RWPE1 (cell line): ENCODE results near the gene CARD9.
"Not testable (repeated sequence)": the region's sequence is repeated elsewhere in the genome, so short reads cannot be mapped to it uniquely, and the experiment has no call there.

Experiments
- CTCF ChIA-PET: fragments of 350-600 bp; sonication (Branson Sonifier 250); formaldehyde crosslinking; extraction: SDS; loops from one replicate; lab custom pipeline; 2021; lab: Yijun Ruan, JAX
- POLR2A ChIA-PET: fragments of 400-600 bp; formaldehyde crosslinking; extraction: SDS; loops from one replicate; lab custom pipeline; 2020; ENCODE audit warnings: antibody characterized with exemption; ENCODE audit not compliant: low non-redundant PET; lab: Yijun Ruan, JAX
- DNase-seq: peaks from one replicate; pipeline ENCODE4 v3.0.0; 2012; ENCODE audit warnings: low spot score
- H3K27ac ChIP-seq: fragments of 450-650 bp; 2 replicates; pipeline ENCODE4 v1.5.1; 2017
- TF ChIP-seq, protein P1 (sequence below): fragments of 450-650 bp; conservative IDR thresholded peaks from 2 replicates; pipeline ENCODE4 v1.5.1; 2017; ENCODE audit warnings: low read depth, mild to moderate bottlenecking

CARD9 gene

DNA sequence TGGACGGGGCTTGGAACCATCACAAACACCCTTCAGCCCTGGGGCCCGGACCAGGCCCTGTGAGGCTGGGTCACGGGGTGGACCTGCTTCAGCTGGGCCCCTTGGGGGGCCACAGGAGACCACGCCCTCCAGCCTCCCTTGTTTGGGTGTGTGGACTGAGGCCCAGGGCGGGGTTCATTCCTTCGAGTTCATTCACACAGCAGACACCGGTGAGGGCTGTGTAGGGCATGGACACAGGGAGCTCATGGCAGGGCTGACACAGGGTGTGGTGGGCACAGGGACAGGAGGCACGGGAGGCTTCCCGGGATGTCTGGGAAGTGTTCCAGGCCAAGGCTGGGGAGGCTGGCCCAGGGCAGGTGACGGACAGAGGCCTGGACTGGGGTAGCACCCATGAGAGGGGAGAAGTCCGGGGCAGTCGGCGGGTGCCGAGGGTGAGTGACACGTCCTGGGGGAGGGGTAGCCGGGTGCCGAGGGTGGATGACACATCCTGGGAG, 18.8 kb downstream of the CARD9 start:
- POLR2A ChIA-PET, result no interaction called here
- peak; percentile 48 for DNase-seq
- TF ChIP-seq, protein P1, sequence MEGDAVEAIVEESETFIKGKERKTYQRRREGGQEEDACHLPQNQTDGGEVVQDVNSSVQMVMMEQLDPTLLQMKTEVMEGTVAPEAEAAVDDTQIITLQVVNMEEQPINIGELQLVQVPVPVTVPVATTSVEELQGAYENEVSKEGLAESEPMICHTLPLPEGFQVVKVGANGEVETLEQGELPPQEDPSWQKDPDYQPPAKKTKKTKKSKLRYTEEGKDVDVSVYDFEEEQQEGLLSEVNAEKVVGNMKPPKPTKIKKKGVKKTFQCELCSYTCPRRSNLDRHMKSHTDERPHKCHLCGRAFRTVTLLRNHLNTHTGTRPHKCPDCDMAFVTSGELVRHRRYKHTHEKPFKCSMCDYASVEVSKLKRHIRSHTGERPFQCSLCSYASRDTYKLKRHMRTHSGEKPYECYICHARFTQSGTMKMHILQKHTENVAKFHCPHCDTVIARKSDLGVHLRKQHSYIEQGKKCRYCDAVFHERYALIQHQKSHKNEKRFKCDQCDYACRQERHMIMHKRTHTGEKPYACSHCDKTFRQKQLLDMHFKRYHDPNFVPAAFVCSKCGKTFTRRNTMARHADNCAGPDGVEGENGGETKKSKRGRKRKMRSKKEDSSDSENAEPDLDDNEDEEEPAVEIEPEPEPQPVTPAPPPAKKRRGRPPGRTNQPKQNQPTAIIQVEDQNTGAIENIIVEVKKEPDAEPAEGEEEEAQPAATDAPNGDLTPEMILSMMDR, result no peak
- CTCF ChIA-PET, result interaction anchor here (0.6 to 1.2 kb wide), 6 partner anchors 8 to 363 kb away, joined by 3 to 7 read pairs (median 4); partner anchors contain the start of gene SNAPC4
- peak overlapping the region; percentile 80 for H3K27ac ChIP-seq

DNA sequence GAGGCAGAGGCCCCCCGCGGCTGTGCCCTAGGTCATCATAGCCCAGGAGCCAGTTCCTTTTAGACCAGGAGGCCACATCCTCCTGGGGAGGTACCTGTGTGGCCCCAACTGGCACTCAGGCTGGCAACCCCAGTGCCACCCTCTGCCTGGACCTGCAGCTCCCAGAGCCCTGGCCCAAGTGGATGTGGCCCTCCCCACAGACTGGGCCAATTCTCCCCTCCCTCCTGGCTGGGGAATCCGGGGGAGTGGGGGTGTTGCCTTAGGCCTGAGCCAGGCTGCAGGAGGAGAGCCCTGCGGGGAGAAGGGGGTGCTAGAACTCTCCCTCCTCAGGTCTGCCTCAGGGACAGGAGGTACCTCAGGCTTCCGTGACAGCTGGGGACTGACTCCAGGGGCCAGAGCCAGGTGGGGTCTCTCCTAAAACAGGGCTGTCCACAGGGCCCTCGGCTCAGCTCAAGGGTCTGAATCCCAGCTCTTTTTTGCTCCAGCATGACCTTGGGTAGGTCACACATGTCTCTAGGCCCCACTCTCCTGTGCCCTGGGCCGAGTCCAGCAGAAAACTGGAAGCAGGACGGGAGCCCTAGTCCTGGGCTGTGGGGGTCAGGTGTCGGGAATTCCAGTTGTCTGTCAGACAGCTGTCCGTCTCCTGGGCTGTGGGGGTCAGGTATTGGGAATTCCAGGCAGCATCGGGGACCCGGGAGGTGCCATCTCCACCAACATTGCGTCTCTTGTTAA, 19.5 kb downstream of the CARD9 start:
- peak overlapping the region; percentile 80 for H3K27ac ChIP-seq
- DNase-seq, result no peak
- TF ChIP-seq, protein P1, result no peak
- CTCF ChIA-PET, result interaction anchor here (0.6 to 1.2 kb wide), 8 partner anchors 8 to 364 kb away, joined by 3 to 7 read pairs (median 4); partner anchors contain the start of genes DNLZ and SNAPC4
- POLR2A ChIA-PET, result no interaction called here

DNA sequence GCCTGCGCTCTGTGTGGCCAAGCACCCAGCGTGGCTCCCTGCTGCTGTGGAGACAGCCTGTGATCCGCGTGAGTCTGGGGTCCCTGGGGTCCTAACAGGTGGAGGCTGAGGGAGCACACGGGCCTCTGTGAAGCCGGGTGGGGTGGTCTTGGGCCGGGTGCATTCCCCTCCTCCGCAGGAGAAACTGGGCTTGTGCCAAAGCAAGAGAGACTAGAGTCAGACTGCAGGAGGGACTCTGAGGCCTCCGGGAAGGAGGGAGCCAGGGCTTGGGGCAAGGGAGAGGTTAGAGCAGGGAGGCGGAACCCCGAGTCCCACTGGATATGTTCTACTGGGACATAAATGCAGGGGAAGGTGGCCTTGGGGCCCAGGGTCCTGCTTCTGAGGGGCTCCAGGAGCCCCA, 20.4 kb downstream of the CARD9 start:
- CTCF ChIA-PET, result interaction anchor here (0.9 kb wide), 1 partner anchor 40 kb away, joined by 3 read pairs; no protein-coding TSS in a partner anchor
- no peak for DNase-seq
- H3K27ac ChIP-seq, result peak overlapping the region; percentile 80
- POLR2A ChIA-PET, result no interaction called here
- TF ChIP-seq, protein P1, result no peak

DNA sequence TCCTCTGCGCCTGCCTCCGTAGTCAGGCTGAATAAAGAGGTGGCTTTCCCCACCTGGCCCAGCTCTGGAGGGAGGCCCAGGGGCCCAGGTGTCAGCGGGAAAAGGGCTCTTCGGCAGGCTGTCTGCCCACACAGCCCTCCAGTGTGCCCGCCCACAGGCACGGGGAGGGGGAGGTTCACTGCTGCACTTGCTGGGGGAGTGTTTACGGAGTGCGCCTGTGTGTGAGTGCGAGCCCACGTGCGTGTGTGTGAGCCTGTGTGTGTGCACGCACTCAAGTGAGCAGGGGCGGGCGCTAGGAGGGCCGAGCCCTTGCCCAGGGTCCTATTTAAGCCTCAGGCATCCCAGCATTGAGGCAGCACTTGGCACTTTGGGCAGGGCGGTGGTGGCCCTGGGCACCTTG, 20.8 kb downstream of the CARD9 start:
- no peak for DNase-seq
- TF ChIP-seq, protein P1, result no peak
- ChIA-PET POLR2A (no interaction called here), CTCF (no interaction called here)
- peak overlapping the region; percentile 80 for H3K27ac ChIP-seq

DNA sequence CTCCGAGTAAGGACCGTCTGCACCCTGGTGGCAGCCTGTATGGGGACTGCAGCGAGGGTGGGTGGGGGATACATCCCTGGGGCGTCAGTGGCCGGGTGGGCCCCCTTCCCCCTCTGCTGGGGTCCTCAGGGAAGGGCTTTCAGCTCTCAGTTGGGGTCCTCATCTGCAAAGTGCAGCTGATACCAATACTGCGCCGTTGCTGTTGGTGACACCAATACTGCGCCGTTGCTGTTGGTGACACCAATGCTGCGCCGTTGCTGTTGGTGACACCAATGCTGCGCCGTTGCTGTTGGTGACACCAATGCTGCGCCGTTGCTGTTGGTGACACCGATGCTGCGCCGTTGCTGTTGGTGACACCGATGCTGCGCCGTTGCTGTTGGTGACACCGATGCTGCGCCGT, 21.6 kb downstream of the CARD9 start:
- DNase-seq, POLR2A ChIA-PET, H3K27ac ChIP-seq: not testable (repeated sequence)
- CTCF ChIA-PET, result interaction anchor here (0.6 kb wide), 2 partner anchors 12 to 333 kb away, joined by 3 read pairs; no protein-coding TSS in a partner anchor

DNA sequence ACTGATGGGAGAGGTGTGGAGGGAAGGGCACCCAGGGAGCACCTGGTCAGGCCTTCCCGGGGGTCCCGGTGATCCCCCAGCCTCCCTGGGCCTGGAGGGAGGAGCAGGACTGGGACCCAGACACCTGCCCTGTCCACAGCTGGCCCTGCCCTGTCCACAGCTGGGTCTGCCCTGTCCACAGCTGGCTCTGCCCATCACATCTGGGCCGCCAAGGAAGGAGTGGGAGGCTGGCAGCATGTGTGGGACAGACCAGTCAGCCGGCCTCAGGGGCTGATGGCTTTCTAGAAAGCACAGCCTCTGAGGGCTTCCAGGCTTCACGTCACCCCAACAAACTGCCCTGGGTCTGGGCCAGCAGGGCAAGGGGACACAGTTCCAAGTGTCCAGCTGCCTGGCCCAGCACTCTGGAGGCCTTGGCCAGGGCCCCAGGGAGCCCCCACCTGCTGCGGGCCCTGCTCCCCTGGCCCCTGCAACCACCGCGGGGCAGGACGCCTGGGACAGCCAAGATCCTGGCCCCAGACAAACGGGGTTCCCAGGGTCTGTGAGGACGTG, 22.1 kb downstream of the CARD9 start:
- TF ChIP-seq, protein P1, result no peak
- POLR2A ChIA-PET, result interaction anchor here (1.0 kb wide), 1 partner anchor 12 kb away, joined by 4 read pairs; the partner anchor contains the start of gene DNLZ
- CTCF ChIA-PET, result interaction anchor here (0.5 kb wide), 1 partner anchor 58 kb away, joined by 3 read pairs; no protein-coding TSS in a partner anchor
- no peak for DNase-seq
- no peak overlapping the region for H3K27ac ChIP-seq
